Measurements from ENCODE around the gene VOPP1. TPM values are rescaled to one million over a fixed set of nuclear protein-coding genes. Genes with fewer than 3 reads are reported as not detected.
"Not testable (repeated sequence)": the region's sequence is repeated elsewhere in the genome, so short reads cannot be mapped to it uniquely, and the experiment has no call there.

Gene VOPP1
- total RNA-seq, 2 donors from 2014 or later: 47.4 to 56.7 TPM

- intact Hi-C loops (cut with DNase I): no loop called here
- DNase-seq (ENCODE audit: low spot score): no peak
Measured at GRCh38 chr7:55478700-55479099, 93.6 kb downstream of the VOPP1 start.

GRCh38 chr7:55477781-55478374 lies 94.4 kb downstream of the VOPP1 start:
- intact Hi-C loops (cut with DNase I): no loop called here
- DNase-seq (ENCODE audit: low spot score): no peak

GRCh38 chr7:55476852-55477780 lies 95.2 kb downstream of the VOPP1 start:
- intact Hi-C loops (cut with DNase I): no loop called here
- DNase-seq (ENCODE audit: low spot score): no peak

DNA sequence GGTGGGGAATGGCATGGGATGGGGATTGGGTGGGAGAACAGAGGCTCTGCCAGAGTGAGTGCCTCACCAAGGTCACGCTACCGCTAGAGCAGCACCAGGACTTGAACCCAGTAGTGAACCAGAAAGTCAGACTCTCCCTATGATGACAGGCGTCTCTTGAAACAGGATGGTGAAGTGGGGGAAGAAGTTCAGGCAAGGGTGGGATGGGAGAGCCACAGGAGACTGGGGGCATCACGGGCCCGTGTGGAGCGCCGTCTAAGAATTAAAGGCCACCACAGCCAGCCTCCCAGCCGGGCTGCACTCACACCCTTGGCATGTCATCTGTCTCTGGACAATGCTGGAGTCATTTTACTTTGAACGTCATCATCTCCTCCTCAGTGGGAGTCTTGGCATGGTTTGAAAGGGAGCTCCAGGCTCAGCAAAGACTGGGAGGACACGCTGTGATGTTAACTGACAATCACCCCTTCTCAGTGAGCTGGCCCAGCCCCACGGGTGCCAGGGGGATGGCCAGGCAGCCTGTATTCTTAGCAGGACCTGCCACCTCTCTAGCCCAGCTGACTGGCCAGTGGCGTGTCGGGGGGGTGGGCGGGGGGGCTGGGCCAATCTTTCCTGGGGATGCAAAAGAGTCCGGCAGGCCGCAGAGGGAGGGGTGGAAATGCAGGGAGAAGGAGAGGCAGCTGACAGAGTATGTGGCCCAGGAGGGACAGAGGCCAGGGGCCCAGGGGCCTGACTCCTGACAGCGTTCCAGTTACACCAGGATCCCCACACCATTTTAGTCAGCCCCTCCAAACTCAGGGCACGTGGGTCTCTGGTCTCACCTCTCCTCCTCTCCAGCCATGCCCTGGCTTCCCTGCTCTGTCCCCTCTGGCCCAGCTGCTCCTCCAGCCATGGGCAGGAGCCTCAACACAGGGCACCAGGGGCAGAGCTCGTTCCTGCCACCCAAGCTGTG lies 96.2 kb downstream of the VOPP1 start:
- no peak for DNase-seq (ENCODE audit: low spot score)
- intact Hi-C loops (cut with DNase I): no loop called here

- intact Hi-C loops (cut with DNase I): no loop called here
- DNase-seq (ENCODE audit: low spot score): no peak
Measured at GRCh38 chr7:55474944-55475854, 97.1 kb downstream of the VOPP1 start.

DNA sequence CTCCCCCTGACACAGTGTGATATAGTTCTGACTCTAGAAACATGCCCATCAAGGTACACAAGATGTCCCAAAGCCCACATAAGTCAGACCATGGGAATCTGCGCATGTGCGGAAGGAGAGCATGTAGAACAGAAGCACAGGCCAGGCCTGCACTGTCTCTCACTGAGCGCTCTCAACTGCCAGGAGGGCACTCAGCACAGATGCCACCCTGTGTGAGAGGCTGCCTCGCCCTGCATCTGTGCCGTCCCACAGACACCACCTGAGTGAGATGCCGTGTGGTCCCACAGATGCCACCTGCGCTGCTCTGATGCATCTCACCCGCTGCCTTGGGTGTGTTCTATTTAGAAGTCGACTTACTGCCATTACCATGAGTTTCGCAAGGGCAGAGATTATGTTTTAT lies 98.4 kb downstream of the VOPP1 start:
- intact Hi-C loops (cut with DNase I): no loop called here
- no peak for DNase-seq (ENCODE audit: low spot score)

DNA sequence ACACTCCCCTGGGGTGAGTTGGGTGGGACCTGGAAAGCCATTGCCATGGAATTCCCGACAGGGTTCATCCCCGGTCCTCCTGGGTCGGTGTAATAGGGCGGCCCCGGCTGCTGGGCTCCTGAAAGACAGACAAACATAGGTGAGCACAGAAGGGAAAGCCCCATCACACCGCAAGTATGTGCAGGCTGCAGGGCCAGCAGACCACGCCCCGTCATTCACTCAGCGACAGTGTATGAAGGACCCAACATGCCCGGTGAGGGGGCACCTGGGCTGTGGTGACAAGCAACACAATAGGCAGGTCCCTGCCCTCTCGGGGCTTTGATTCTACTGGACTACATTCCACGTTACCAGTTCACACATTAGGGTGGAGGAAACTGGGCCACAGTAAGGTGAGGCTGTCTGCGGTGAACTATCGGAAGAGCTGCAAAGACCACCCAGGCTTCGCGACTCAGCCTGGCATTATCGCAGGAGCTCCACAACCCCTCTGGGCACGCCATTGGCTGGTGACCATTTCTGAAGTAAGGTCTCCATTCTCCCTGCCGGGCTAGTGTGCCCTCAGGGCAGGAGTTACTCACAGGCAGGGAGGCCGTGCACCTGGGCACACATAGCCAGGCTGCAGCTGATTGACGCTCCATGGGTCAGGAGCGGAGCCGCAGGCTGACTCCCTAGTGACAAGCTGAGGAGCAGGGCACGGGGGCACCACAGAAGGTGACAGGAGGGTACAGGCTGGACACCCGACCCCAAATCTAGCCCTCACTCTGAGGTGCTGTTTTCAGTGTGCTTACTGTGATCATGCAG lies 99.2 kb downstream of the VOPP1 start:
- DNase-seq (ENCODE audit: low spot score): no peak

GRCh38 chr7:55472406-55472805 lies 99.9 kb downstream of the VOPP1 start:
- intact Hi-C loops (cut with DNase I); DNase-seq (ENCODE audit: low spot score): not testable (repeated sequence)

More for the DNA sequence above, 99.2 kb downstream of the VOPP1 start:
- intact Hi-C loops (cut with DNase I): no loop called here

GRCh38 chr7:55471594-55471993 lies 100.7 kb downstream of the VOPP1 start:
- intact Hi-C loops (cut with DNase I); DNase-seq (ENCODE audit: low spot score): not testable (repeated sequence)

- DNase-seq (ENCODE audit: low spot score): no peak
- intact Hi-C loops (cut with DNase I): no loop called here
Measured at GRCh38 chr7:55470261-55470660, 102.0 kb downstream of the VOPP1 start.

DNA sequence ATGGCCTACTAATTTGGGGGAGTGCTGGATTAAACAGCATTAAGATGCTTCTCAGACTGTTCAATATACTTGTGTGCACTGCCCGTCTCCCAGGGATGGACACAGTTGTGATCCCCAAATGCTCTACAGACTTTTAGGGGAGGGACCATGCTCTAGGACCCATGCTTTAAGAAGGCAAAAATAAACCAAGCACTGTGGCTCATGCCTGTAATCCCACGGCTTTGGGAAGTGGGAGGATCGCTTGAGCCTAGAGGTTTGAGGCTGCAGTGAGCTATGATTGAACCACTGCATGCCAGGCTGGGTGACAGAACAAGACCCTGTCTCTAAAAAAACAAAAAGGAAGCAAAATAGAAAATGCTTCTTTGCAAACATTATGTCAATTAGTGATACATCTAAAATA lies 102.6 kb downstream of the VOPP1 start:
- DNase-seq (ENCODE audit: low spot score): no peak
- intact Hi-C loops (cut with DNase I): no loop called here

DNA sequence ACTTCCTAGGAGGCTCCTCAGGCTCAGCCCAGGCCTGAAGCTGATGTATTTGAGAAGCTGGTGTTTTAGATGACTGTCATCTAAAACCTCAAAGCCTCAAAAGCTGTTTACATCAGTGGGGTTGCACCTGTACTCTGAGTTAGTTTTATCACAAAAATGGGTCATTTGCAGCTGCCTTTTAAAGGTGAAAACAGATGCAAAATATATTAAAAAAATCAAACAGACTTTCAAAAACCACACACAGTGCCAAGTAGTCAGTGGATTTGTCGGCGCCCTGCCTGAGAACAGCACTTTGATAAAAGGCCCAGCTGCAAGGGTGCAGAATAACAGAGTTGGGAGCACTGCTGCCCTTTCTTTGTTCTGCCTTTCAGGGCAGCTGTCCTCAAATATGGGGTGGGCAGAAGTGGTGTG lies 103.0 kb downstream of the VOPP1 start:
- DNase-seq (ENCODE audit: low spot score): no peak
- intact Hi-C loops (cut with DNase I): no loop called here

- no peak for DNase-seq (ENCODE audit: low spot score)
- intact Hi-C loops (cut with DNase I): no loop called here
Measured at GRCh38 chr7:55468495-55468894, 103.8 kb downstream of the VOPP1 start.

- DNase-seq (ENCODE audit: low spot score): no peak
- intact Hi-C loops (cut with DNase I): no loop called here
Measured at GRCh38 chr7:55467047-55467593, 105.2 kb downstream of the VOPP1 start.

DNA sequence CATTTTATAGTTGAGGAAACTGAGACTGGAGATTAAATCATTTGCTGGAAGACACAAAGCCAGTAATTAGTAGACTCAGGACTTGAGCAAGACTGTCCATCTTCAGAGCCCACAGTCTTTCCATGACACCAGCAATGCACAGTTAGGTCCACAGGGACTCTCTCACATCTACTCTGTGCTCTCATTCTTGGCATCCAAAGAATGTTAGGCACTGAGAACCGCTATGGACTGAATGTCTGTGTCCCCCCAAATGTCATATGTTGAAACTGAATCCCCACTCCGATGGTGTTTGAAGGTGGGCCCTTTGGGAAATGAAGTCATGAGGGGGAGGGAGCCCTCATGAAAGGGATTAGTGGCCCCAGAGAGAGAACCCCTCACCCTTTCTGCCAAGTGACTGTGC lies 106.6 kb downstream of the VOPP1 start:
- DNase-seq (ENCODE audit: low spot score): no peak

DNA sequence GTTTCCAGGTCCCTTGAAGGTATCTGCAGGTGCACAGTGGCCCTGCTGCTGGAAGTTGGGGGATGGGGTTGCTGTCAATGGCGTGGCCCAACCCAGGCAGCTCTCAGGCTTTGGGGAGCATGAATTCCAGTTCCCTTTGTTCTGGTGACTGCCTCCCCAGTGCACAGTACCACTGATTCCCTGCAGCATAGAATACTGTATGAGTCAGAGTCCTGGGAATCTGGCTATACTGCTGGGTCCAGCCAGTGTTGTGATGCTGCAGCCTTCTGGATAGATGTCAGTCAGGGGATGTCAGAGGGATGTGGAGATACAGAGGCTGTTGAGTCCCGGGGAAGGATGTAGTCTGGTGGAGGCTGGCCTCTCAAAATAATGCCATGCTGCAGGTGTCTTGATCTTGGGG lies 107.9 kb downstream of the VOPP1 start:
- no peak for DNase-seq (ENCODE audit: low spot score)
- intact Hi-C loops (cut with DNase I): no loop called here

More for the DNA sequence above, 106.6 kb downstream of the VOPP1 start:
- intact Hi-C loops (cut with DNase I): no loop called here

- intact Hi-C loops (cut with DNase I): no loop called here
Measured at GRCh38 chr7:55463686-55464262, 108.5 kb downstream of the VOPP1 start.

More at GRCh38 chr7:55463686-55464262, 108.5 kb downstream of the VOPP1 start:
- no peak for DNase-seq (ENCODE audit: low spot score)

All from posterior vena cava (tissue), 2 donors.